Measurements from ENCODE around the gene CCDC191.
A peak's percentile ranks its signal among the peaks of the same experiment; 100 is the strongest.

CCDC191 gene, protein sequence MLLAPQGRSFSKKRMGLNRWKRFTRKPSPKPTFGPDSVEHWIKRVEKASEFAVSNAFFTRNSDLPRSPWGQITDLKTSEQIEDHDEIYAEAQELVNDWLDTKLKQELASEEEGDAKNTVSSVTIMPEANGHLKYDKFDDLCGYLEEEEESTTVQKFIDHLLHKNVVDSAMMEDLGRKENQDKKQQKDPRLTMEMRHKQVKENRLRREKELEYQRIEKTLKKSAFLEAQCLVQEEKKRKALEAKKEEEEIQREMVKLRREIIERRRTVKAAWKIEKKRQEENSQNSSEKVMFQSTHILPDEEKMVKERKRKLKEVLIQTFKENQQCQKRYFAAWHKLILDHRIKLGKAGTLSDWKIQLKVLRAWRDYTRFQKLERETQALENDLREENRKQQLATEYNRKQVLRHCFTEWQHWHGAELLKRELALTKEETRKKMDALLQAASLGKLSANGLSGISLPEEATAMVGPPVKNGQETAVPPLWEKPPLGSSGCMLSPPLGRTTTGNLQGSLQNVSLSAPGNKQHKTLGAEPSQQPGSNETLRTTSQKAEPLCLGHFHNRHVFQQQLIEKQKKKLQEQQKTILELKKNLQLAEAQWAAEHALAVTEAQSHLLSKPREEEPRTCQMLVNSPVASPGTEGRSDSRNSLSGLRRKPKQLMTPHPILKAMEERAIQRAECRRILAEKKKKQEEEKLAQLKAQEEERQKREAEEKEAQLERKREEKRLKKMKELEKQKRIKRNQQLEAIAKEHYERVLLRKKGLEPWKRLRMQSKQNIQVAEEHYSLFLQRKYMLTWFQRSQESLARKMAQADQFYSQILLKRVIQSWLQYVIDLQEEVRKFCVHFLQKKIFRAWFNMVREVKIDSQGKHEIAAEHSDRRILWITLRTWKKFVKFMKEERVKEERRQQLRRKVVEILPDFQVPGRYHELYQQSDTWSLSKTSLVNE

DNA sequence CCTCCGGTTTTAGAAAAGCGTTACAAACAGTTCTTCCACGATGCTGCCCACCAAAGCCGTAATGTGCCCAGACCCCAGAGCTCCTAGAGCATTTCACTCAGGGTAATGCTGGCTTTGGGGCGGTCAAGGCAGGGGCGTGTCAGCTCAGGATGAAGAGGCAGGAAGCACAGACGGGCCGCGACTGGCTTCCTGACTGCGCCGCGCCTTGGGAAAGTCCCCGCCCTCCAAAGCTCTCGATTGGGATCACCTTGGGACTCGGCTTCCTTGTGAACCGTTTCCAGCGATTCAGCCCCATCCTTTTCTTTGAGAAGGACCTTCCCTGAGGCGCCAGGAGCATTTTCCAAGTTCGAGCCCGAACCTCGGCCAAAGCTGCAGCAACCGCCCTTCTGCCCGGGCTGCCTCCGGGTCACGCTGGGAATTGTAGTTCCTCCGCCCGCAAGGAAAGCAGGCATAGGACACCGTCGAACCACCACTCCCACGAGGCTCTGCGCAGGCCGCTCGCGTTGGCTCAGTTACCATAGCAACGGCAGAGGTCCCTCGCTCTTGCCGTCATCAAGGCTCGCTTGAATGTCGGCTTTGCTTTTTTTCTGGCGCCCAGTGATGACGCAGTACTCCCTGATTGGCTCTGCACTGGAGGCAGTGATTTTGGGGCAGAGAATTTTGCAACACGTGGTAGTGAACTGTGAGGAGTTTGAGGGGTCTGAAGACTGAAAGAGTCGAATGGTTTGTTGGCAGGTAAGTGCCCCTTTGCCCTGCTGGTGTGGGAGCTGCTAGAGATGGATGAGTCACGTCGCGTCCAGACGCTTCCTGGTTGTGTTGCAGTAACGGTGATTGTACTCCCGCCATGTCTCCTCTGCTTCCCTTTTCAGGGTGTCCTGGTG is at the start of gene CCDC191, which contains the start of gene QTRT2:
Gene CCDC191 (minus strand): TSS at position 397 of the 881 bp plus-strand sequence. CDS start 60 bp downstream, at position 337.
Gene QTRT2 (plus strand): TSS at position 608 of the 881 bp plus-strand sequence. CDS start 8,521 bp downstream, outside the sequence.
- DNase-seq = peak; percentile 98

DNA sequence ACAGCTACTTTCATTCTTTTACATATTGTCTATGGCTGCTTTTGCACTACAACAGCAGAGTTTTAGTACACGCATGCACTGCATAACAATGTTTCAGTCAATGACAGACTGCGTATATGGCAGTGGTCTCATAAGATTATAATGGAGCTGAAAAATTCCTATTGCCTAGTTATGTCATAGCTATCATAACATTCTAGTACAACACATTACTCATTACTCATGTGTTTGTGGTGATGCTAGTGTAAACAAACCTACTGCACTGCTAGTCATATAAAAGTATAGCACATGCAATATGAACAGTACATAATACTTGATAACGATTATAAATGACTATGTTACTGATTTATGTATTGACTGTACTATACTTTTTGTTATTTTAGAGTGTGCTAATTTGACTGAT is 48.1 kb upstream of the CCDC191 start:
- no peak for DNase-seq

DNA sequence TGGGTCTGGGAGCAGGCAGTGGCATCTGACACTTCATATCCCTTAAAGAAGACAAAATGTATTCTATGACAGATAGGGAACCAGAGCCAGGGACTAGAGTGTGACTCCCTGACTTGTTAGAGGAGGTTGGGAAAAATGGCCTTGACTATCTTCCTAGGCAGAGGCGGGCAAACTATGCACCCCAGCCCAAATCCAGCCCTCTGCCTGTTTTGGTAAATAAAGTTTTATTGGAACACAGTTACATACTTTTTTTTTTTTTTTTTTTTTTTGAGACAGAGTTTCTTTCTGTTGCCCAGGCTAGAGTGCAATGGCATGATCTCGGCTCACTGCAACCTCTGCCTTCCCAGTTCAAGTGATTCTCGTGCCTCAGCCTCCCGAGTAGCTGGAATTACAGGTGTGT is 47.5 kb upstream of the CCDC191 start:
- no peak for DNase-seq

DNA sequence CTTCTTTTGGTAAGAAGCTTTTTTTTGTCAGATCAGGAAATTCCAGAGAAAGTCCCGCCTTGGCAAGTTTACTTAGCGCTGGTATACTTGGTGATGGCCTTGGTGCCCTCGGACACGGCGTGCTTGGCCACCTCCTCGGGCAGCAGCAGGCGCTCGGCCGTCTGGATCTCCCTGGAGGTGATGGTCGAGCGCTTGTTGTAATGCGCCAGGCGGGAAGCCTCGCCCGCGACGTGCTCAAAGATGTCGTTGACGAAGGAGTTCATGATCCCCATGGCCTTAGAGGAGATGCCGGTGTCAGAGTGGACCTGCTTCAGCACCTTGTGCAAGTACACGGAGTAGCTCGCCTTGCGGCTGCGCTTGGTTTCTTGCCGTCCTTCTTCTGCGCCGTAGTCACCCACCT is 46.9 kb upstream of the CCDC191 start:
- DNase-seq = no peak

- no peak for DNase-seq
Observed at GRCh38 chr3:114101101-114101500, 44.8 kb upstream of the CCDC191 start.

- no peak for DNase-seq
Observed at GRCh38 chr3:114095796-114096195, 39.5 kb upstream of the CCDC191 start.

DNA sequence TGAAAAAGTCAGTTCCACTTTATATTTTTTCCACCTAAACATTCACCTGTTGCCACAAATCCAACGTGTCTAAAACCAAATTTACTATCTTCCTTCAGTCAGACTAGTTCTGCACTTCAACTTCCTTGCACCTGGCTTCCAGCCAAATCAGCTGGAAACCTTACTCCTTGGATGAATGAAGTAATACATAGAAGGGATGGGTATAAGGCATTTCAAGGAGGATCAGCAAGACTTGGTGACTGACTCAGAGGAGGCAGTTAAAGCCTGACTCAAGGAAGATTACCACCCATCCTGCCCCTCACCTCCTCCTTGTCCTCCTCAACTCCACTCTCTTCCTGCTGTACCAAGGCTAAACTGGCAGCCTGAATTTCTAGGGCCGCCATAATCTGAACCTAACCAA is 37.3 kb upstream of the CCDC191 start:
- no peak for DNase-seq

DNA sequence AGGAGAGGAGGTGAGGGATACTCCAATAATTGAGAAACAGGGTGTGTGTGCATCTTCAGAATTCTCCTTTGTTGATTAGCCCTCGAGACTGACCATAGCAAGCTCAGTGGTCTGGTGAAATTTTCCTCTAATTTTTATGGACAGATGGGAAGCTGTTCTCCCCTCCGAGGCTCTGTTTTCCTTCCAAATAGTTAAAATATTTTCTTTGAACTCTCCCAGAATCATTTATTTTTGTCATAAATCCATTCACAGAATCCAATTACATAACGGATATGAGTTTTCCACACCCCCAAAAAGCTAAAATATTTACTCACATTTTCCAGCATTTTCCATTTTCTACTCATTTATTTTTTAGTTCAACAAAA is 36.7 kb upstream of the CCDC191 start:
- DNase-seq = no peak

- no peak for DNase-seq
Observed at GRCh38 chr3:114092151-114093015, 36.1 kb upstream of the CCDC191 start.

DNA sequence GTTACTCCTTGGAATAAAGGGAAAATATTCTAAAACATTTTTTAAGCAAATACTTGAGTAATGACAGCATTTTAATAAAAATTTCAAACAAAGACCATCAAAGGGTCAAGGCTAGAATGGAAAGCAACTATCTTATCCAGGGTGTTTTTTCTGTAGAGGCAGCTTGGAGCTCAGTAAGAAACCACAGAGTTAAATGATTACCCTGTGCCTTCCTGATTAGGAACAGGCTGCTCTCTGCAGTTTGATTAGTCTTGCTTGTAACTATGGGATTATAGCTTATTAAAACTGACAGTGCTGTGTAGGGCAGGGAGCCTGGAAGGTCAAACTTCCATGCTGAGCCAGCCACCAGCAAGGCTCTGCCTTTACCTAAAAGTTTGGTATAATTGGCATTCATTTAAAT is 33.3 kb upstream of the CCDC191 start:
- DNase-seq = no peak

- DNase-seq = no peak
Observed at GRCh38 chr3:114086356-114086755, 30.0 kb upstream of the CCDC191 start.

DNA sequence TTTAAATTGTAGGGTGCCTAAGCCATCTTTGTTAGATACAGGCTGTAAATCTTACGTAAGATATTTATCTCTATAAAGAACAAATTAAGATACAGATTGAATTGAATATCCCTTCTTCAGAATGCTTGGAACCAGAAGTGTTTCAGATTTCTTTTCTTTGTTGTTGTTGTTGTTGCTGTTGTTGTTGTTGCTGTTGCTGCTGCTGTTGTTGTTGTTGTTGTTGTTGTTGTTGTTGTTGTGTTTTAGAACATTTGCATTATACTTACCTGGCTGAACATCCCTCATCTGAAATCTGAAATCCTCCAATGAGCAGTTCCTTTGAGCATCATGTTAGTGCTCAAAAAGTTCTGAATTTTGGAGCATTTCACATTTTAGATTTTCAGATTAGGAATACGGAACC is 26.8 kb upstream of the CCDC191 start:
- DNase-seq = no peak

DNA sequence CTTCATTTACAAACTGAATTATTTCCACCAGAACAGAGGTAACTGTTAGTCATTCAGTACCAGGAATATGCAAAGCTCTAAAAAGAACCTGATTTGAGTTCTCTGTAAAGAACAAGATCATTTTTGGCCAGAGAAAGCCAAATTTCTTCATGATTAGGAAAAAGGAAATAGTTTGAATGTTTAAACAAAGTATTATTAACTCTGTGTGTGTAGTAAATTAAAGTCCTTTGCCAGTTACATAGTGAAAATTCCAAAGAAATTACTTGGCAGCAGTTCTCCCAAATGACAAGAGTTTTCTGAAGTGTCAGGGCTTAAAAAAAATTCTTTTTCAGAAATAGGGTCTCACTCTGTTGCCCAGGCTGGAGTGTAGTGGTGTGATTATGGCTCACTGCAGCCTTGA is 24.7 kb upstream of the CCDC191 start:
- no peak for DNase-seq

DNA sequence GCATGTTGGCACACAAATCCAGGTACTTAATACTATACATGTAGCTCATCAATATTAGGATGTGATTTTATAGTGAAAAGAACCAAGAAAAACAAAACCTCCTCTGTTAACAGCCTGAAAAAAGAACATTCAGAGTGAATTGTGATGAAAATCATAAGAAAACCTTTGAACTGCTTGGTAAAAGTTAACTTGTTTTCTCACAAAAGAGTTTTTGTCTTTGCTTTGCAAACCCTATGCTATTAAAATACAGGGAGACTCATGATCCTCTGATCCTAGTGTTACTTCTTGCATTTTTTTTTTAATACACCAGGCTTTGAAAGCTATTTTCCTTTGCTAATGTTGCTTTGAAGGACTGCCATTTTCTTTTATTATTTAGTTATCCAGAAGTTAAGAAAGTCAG is 23.9 kb upstream of the CCDC191 start:
- no peak for DNase-seq

DNA sequence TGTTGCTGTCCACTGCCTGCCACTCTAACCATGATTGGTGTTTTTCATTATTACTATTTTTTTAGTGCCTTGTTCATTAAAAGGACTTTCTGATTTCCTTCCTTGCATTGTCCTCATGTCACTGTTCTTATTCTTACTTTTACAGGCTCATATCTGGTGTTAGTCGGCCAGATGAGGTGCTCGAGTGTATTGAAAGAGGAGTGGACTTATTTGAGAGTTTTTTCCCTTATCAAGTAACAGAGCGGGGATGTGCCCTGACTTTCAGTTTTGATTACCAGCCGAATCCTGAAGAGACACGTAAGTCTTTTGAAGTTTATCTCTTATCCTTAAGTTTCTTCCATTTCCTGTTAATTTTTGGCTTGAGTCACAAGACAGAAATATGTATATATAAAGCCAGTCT is 23.4 kb upstream of the CCDC191 start:
- no peak for DNase-seq

GRCh38 chr3:114078126-114078525 is 21.8 kb upstream of the CCDC191 start:
- DNase-seq = no peak

DNA sequence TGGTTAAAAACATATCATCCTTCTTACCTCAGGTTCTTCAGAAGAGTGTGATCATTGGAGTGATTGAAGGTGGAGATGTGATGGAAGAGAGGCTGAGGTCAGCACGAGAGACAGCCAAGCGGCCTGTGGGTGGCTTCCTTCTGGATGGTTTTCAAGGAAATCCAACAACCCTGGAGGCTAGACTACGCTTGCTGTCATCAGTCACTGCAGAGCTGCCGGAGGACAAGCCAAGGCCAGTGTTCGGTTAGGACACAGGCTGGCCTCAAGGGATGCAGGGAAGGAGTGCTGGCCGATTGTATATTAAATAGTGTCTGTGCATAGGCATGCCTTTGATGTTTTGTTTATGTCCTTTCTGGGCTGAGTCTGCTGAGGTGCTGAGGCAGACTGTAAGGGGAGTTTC is 20.4 kb upstream of the CCDC191 start:
- no peak for DNase-seq

- no peak for DNase-seq
Observed at GRCh38 chr3:114071786-114072185, 15.5 kb upstream of the CCDC191 start.

DNA sequence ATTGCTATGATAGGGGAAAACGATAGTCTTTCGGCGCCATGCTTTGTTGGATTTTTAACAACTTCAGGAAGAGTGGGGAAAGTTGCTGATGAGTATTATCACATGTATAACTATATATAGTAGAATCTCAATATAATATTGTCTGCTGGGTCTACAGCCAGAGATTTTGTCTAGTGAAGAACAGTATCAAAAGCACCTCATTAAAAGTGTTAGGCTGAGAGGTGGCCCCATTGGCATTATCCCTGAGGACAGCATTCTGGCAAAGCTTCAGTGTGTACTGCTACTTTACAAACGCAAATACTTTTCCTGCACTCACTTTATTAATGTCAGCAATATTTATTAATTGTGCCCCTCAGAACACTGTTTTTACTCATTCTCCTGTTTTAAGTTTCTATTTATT is 12.0 kb upstream of the CCDC191 start:
- no peak for DNase-seq

DNA sequence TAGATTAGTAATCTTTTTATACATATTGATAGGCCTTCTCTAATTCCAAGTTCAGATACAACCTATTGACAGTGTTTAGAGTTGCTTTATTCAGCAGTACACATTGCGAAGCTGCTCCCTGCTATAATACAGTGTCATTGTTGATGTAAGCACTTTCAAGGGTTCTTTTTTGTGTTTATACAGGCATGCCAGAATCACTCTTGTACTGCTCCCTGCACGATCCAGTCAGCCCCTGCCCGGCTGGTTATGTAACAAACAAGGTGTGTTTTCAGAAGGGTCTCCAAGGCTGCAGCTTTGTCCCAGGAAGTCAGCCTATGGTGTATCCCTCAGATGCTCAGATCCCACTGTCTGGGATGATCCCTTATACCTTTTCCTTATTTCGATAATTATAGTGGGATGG is 11.5 kb upstream of the CCDC191 start:
- no peak for DNase-seq

- DNase-seq = no peak
Observed at GRCh38 chr3:114060906-114061655, 4.8 kb upstream of the CCDC191 start.

All from activated CD4-positive, alpha-beta T cell treated with anti-CD3 and anti-CD28 coated beads, Interleukin-2, amount 50 U/mL, for 1 hour (primary cell).